NCI-H2171 (cell line): ENCODE data around the gene C3.
"Not testable (repeated sequence)": the region's sequence is repeated elsewhere in the genome, so short reads cannot be mapped to it uniquely, and the experiment has no call there.

Experiments used
- DNase-seq: peaks from one replicate; lab custom pipeline; 2025; lab: John Stamatoyannopoulos, UW

Gene C3

DNA sequence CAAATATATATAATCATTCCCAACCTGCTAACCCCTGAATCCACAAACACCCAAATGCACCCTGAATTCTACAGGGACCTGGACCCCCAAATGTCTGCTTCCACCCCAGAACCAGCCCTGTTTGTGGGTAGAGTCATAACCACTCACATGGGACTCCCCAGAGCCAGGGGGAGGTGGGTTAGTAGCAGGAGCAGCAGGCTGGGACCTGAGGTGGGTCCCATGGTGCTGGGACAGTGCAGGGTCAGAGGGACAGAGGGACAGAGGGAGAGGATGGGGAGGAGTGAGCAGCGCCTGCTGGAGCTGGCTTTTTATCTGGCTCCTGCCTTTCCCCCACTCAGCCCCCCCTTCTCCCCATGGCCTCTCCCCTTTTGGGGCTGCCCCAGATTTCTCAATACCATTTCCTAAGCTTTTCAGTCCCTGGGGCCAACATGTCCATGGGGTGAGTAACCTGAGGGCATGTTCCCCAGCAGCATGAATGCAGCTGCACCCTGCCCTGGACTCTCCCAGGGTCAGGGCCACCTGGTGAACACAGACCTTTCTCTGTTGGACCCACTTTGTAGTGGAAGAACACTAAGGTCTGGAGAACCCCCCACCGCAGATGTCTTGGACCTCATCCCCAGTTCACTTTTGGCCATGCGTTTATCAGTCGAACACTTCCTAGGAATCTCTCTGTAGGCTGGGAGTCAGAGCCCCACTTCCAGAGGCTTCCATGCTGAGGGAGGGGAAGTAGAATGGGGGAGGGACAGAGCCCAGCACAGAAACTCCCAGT is at the start of gene C3:
Gene C3 (minus strand): TSS at position 282 of the 769 bp plus-strand sequence. CDS start 61 bp downstream, at position 221.
- no peak for DNase-seq

DNA sequence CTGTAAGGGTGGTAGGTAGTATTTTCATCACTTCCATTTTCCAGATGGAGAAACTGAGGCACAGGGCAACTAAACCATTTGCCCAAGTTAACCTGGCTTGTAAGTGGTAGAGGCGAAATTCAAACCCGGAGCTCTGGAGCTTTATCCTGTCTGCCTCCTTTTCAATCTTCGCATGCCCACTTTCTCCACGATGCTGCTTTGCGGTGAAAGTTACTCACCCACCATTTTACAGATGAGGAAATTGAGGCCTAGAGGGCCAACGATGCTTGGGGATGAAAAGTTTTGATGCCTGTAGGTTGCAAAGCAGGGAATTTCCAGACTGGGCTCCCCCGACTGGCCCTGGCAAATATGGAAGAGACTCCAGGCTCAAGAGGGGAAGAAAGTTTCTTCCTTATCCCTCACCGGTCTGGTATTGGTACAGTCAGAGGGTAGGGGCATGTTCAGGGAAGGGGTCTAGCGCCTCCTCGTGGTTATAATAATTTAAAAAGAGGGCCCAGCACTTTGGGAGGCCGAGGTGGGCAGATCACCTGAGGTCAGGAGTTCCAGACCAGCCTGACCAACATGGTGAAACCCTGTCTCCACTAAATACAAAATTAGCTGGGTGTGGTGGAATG is 48.7 kb upstream of the C3 start:
- DNase-seq: no peak

DNA sequence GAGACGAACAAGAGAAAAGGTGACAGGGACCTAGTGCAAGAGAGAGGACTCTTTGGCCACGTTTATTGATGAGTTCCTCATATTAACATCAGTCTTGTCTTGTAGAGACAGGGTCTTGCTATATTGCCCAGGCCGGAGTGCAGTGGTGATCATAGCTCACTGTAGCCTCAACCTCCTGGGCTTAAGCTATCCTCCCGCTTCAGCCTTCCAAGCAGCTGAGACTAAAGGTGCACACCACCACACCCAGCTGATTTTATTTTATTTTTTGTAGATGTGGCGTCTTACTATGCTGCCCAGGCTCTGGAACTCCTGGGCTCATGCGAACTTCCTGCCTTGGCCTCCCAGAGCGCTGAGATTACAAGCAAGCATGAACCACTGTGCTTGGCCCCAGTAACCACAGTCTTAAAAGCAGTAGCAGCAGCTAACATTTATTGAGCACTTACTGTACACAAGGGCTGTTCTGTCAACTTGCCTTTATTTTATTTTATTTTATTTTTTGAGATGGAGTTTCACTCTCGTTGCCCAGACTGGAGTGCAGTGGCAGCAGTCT is 47.9 kb upstream of the C3 start:
- no peak for DNase-seq

DNA sequence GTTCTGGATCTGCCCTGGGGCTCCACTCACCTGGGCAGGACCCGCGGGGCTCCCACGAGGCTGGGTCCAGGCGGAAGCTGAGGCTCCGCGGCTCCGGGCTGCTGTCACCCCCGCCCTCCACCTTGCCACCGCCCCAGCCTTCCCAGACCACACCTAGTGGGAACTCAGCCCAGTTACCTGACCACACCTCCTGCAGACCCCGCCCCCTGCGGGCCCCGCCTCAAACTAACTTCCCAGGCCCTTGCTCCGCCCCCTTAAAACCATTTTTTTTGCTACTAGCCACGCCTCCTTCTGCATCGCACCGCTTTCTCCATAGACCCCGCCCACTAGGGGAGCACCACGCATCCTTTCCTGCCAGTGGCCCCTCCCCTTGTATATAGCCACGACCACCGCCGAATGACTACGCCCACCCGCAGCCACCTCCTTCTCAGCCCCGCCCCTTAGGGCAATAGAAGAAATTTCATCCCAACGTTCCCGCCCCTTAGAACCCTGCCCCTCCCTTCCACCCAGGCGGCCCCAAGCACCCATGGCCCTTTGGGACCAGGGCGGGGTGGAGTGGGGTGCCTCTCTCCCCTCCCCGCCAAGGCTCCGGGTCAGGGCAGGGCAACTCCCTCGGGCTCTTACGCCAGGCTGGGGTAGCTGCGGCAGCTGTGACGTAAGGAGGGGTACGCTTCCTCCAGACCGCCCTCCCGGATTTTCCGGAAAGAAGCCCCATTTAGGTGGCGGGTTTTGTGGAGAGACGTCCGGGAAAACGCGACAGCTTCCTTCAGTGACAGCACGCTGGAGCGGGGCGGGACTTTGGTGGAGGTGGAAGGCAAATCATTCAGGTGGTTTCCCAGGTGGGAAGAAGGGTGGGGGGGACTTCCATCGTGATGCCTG is 47.1 kb upstream of the C3 start, which contains the start of gene SH2D3A:
Gene SH2D3A (minus strand): TSS at position 79 of the 879 bp plus-strand sequence. CDS start 3,687 bp downstream, outside the sequence.
- DNase-seq: peak; percentile 76

DNA sequence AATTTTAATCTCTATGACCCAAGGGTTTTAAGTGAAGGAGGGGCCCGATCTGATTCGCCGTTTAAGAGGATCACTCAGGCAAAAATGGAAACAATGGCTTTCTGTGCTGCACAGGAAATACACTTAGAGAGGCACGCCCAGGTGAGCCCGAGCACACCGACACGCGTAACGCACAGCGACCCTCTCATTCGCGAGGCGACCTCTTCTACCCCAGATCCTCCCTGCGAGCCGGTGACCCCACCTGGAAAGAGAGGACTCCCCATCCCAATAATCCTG is 46.6 kb upstream of the C3 start:
- peak; percentile 16 for DNase-seq

DNA sequence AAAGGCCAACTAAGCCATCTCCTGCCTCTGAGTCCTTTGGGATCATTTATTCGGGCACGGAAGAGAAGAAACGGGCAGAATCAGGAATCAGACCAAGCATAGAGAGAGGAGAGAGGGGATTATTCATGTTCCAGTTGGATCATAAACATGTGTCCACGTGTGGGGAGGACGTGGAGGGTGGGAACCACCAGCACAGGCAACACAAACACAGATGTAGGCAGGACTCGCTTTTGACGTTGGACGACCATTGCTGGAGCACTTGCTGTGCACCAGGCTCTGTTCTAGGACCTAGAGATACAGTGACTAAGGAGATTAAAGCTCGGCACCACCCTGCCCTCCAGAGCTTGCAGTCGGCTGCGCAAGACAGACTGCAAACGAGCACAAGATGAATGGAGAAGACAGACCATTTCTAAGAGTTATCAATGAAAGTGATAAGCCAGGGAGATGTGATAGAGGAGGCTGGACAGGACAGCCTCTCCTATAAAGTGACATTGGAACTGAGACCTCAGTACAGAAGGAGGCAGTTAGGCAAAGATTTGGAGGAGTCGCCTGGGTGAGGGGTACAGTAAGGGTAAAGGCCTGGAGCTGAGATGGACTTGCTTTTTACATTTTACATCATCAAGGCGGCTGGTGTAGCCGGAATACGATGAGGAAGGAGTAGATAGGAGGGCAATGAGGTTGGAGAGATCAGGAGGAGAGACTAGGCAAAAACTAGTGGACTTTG is 46.1 kb upstream of the C3 start:
- DNase-seq: no peak

DNA sequence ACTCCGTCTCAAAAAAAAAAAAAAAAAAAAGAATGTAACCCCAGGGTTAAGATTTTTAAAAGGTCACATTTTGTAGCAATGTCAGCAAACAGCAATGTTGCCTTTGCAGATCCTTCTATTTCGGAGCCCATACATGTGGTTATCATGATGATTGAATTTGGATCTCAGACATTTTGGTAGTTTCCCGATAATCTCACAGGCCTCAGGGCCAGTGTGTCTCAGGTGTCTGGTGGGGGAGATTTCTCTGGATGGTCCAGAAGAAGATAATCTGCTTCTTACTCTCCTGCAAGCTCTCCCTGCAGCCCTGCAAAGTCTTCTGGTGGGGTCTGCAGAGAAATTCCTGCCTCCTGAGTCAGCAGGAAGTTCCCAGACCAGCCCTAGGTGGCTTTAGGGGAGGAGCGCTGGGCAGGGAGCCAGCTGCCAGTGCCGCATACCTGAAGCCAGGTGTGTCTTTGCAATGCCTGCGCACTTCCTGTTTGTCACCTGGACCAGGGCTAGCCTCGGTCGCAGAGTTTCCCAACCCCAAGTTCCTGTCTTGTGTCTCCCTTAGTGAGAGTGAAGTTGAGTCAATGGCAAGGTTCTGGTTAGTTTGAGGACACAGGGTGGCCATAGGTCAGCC is 45.4 kb upstream of the C3 start:
- no peak for DNase-seq

DNA sequence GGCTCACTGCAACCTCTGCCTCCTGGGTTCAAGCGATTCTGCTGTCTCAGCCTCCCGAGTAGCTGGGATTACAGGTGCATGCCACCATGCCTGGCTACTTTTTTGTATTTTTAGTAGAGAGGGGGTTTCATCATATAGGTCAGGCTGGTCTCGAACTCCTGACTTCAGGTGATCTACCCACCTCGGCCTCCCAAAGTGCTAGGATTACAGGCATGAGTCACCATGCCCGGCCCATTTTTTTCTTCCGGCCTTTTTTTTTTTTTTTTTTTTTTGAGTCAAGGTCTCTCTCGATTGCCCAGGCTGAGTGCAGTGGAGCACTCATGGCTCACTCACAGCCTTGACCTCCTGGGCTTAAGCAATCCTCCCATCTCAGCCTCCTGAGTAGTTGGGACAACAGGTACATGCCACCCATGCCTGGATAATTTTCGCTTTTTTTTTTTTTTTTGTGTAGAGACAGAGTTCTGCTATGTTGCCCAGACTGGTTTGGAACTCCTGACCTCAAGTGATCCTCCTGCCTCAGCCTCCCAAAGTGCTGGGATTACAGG is 41.9 kb upstream of the C3 start:
- not testable (repeated sequence) for DNase-seq

DNA sequence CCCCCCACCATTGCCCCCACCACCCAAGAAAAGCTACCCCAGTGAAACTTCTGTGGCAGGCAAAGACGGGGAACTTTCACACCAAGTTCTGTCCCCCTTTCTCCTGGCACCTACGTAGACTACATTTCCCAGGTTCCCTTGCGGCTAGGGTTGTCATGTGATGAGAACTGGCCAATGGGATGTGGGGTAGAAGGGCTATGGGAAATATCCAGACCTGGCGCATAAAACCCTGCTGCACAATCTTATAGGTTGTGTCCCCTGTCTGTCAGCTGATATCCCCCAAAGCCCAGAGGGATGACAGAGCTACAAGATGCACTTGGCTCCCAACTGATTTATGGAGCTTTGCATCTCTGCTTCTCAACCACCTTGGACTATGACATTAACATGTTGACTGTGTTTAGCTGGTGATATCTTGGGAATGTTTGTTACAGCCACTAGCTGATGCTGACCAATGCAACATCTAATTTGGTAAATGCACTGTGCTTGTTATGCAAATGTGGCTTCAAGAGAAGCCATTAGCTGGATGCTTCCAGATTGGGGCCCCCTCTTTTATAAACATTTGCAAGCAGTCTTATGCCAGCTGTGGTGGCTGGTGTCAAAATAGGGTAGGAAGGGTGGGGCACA is 40.7 kb upstream of the C3 start:
- DNase-seq: no peak

DNA sequence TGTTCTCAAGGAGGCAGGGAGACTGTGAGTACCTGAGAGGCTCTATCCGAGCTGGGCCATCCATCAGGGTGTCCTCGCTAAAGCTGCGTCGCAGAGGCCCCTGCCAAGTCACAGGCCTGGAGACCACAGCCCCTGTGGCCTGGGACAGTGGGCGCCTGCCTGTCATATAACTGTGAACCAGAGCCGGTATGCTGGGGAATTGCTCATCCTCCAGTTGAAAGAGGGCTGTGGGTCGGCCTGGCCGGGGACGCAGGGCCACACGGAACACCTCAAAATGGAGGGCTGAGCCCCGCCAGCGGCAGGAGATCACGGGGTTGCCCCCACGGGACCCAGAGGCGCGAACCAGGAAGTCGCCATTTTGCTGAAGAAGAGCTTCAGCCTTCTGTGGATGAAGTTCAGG is 40.2 kb upstream of the C3 start:
- no peak for DNase-seq

DNA sequence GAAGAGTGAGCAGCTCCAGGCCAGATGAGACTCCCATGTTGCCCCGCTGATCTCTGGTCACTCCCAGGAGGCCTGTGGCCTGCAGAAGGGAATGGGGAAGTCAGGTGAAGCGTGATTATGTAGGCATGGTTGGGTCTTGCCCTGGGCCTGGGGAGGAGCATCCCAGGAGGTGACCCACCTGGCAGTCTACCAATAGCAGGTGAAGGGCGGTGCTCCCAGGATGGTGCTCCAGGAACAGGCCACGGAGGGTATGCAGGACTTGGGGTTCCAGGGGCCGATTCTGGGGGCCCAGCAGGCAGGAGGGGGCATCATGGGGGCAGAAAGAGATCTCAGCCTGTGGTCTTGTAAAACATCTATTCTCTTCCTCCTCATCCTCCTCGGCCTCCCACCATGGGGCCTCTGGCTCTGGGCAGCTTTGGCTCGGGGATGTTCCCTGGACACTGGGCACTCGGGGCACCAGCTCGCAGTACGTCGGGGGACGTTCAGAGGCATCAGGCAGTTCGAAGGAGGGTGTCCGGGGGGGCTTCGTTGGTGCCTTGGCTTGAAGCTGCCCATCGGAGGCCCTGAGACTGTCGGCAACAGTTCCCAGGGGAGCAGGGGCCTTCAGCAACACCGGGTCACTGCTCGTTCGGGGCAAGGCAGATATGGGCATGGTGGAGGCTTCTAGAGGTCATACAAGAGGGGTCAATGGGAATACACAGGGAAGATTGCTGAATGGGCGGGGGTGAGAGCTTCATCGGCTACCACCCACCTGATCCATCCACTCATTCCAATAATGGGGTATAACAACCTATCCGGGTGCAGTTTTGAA is 34.4 kb upstream of the C3 start:
- no peak for DNase-seq

DNA sequence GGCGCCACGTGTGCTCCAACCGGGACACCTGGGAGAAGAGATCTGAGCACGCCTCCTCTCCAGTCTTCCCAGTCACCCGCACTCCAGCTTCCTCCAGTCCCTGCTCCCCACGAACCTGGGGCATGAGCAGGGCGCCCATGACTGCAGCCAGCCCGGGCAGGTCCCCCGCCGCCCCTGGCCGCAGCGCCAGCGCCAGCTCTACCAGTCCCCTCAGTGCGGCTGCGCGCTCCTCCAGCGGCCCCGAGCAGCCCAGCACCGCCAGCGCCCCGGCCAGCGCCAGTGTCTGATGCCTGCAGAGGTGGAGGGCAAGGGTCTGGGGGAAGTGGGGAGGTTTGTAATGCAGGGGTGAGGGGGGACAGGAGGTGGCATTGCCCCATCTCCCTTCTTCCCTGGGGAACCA is 33.7 kb upstream of the C3 start:
- no peak for DNase-seq

DNA sequence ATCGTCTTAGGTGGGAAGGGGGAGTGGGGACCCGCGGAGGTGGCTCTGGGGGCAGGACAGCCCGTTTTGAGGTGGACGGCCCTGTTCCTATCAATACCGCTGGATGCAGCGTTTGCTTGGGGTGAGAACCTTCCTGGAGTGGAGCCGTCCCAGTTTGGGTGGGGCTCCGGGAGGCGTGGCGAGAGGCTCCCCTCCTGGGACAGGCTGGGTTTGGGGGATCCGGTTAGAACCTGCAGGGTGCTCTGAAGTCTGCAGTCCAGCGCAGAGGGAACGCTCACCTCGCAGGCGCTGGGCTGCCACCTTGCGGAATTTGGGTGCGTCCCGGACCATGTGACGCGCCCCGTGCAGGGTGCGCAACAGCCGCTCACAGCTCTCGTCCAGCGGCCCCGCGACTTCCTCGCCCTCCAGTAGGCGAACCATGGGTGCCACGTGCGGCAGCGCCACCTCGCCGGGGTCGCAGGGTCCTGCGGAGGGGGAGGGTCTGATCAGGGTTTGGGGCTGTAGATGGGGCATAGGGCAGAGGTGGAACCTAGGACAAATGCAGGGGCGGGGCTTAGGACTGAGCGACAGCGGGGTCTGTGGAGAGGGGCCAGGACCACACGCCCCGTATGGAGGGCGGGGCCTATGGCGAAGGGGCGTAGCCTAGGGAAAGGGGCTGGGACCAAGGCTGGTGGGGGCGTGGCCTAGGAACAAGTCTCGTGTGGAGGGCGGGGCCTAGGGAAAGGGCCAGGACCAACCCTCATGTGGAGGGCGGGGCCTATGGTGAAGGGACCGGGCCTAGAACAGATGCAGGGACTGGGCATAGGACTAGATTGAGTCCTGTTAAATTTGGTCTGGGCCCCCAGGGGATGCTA is 33.0 kb upstream of the C3 start:
- no peak for DNase-seq

DNA sequence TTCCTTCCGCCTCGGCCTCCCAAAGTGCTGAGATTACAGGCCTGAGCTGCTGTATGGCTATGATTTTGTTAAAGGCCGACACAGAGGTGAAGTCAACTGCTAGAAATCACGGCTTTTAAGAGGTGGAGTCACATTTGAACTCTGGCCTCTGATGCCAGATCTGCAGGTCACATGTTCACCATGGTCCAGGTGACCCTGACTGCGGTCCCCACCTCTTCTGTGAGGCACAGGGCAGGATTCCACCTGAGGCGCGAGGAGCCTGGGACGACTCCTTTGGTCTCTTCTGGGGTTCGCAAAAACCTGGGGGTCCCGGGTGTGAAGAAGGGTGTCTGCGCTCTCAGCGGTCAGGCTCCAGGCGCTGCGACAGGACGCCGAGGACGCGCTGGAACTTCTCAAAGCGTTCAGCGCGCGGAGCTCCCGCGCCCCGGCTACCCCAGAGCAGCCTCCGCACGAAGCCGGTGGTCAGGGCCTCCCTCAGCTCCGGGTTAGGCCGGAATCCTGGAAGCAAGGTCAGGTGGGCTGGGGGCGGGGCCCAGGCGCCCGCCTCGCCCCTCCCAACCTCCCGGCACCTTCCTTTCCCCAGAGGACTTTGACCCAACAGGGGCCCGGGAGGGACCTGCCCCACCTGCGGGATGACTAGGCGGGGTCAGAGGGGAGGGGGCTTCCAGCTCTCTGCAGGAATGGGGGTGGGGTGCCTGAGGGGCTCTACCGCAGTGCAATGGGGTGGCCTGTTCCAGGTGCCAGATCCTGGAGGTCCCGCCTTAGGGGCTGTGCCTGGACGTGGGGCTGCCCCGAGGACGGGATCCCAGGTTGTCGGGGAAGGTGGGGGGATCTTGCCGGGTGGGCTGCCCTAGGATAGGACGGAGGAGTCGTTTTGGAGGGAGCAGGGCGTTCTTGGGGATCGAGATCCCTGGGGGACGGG is 32.1 kb upstream of the C3 start:
- no peak for DNase-seq

DNA sequence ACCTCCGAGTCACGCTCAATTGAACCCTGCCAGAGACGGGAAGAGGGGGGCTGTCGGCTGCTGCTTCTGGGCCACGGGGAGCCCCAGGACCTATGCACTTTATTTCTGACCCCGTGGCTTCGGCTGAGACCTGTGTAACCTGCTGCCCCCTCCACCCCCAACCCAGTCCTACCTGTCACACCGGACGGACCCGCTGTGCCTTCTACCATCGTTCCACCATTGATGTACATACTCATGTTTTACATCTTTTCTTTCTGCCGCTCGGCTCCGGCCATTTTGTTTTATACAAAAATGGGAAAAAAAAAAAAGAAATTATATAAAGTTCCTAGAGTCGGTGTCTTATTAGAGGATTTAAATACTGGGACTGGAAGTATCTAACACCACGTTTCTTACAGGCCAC is 30.7 kb upstream of the C3 start:
- no peak for DNase-seq

DNA sequence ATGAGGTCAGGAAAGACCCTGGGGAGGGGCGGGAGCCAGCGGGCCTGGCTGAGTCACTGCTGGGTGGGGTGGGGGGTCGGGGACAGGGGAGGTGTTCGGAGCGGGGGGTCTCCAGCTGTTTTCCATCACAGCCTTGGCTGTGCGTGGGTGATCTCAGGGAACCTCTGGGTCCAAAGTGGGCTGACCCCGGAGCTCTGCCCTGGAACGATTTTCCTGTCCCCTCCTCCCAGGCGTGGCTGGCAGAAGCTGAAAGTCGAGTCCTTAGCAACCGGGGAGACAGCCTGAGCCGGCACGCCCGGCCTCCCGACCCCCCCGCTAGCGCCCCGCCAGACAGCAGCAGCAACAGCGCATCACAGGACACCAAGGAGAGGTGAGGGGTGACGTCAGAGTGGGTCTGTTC is 29.6 kb upstream of the C3 start:
- no peak for DNase-seq

DNA sequence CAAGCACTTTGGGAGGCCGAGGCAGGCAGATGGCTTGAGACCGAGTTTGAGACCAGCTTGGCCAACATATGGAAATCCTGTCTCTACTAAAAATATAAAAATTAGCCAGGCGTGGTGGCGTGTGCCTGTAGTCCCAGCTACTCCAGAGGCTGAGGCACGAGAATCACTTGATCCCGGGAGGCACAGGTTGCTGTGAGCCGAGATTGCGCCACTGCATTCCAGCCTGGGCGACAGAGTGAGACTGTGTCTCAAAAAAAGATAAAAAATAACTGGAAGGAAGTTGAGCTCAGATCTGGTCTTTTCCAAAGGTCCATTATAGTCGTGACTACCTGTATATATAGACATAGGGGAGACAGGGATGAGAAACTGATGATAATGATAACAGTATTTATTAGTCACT is 28.1 kb upstream of the C3 start:
- not testable (repeated sequence) for DNase-seq

DNA sequence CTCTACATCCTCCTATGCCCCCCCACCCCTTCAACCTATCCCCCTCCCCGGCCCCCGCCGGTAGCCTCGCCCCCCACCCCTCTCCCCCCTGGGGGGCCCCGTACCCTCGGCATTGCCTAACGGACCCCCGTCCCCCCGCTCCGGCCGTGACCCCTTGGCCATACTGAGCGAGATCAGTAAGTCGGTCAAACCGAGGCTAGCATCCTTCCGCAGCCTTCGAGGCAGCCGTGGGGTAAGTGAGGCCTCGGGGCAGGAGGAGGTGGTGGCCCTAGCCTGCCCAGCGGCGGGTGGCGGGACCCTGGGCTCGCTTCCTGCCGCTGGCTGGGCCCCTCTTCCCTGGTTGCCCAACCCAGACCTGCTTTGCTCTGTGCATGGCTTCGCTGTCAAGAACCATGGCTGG is 25.5 kb upstream of the C3 start:
- DNase-seq: no peak
